ENCODE measurements around the gene RFC5.

The RFC5 gene

GRCh38 chr12:118032188-118032587, 15.7 kb downstream of the RFC5 start (continued):
- TF ChIP-seq ZNF530 (tag by site-specific recombination; IDR thresholded peaks at IDR 0.05; ENCODE audit: low read depth) (no peak), ZNF239 (tag by site-specific recombination; IDR thresholded peaks at IDR 0.05) (no peak), GLI4 (tag by site-specific recombination; IDR thresholded peaks at IDR 0.05) (no peak), ZNF140 (tag by site-specific recombination; IDR thresholded peaks at IDR 0.05) (no peak)

GRCh38 chr12:118033323-118033722, 16.8 kb downstream of the RFC5 start:
- ChIA-PET POLR2A (no interaction called here), CTCF (interaction anchor here (0.6 to 4.2 kb wide), 5 partner anchors 14 to 186 kb away, joined by 3 to 55 read pairs (median 3); no protein-coding TSS in a partner anchor)
- peaks cover 65 to 95% of the 10 kb centered on the region in 2 experiments for H3K36me3 ChIP-seq (ENCODE audit: control insufficient read depth in 2 of 2, insufficient read depth in 1 of 2, low read length in 2 of 2)
- peak overlapping the region; percentile 17; the same call in 1 of the 2 replicates for H3K27ac ChIP-seq (ENCODE audit: extremely low read depth, low read depth, low read length)
- H3K4me3 ChIP-seq (ENCODE audit: low read depth, low read length), result no peak overlapping the region
- no peaks in the 10 kb centered on the region for H3K4me1 ChIP-seq (ENCODE audit: control insufficient read depth, insufficient read depth, low read length)
- TF ChIP-seq, protein P1, sequence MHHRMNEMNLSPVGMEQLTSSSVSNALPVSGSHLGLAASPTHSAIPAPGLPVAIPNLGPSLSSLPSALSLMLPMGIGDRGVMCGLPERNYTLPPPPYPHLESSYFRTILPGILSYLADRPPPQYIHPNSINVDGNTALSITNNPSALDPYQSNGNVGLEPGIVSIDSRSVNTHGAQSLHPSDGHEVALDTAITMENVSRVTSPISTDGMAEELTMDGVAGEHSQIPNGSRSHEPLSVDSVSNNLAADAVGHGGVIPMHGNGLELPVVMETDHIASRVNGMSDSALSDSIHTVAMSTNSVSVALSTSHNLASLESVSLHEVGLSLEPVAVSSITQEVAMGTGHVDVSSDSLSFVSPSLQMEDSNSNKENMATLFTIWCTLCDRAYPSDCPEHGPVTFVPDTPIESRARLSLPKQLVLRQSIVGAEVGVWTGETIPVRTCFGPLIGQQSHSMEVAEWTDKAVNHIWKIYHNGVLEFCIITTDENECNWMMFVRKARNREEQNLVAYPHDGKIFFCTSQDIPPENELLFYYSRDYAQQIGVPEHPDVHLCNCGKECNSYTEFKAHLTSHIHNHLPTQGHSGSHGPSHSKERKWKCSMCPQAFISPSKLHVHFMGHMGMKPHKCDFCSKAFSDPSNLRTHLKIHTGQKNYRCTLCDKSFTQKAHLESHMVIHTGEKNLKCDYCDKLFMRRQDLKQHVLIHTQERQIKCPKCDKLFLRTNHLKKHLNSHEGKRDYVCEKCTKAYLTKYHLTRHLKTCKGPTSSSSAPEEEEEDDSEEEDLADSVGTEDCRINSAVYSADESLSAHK (tag by site-specific recombination; IDR thresholded peaks at IDR 0.05), result no peak
- peak; percentile 71; the same call in 1 of the 2 replicates for TF ChIP-seq ZNF677 (tag by site-specific recombination; IDR thresholded peaks at IDR 0.05)
- no peaks in the 10 kb centered on the region for H3K9me3 ChIP-seq (ENCODE audit: control insufficient read depth, insufficient read depth, low read depth, low read length)

- Histone ChIP-seq H3K36me3 (ENCODE audit: control insufficient read depth in 2 of 2, insufficient read depth in 1 of 2, low read length in 2 of 2) (peaks cover 62 to 95% of the 10 kb centered on the region in 2 experiments), H3K27ac (ENCODE audit: extremely low read depth, low read depth, low read length) (peak overlapping the region; percentile 17; the same call in 1 of the 2 replicates), H3K9me3 (ENCODE audit: control insufficient read depth, insufficient read depth, low read depth, low read length) (no peaks in the 10 kb centered on the region), H3K4me3 (ENCODE audit: low read depth, low read length) (no peak overlapping the region), H3K4me1 (ENCODE audit: control insufficient read depth, insufficient read depth, low read length) (no peaks in the 10 kb centered on the region)
- TF ChIP-seq ZNF404 (tag by site-specific recombination; IDR thresholded peaks at IDR 0.05) (no peak), ZNF677 (tag by site-specific recombination; IDR thresholded peaks at IDR 0.05) (no peak), SP7 (tag by site-specific recombination; IDR thresholded peaks at IDR 0.05) (no peak), ZNF555 (tag by site-specific recombination; conservative IDR thresholded peaks at IDR 0.05) (no peak), ZBTB26 (tag by site-specific recombination; optimal IDR thresholded peaks at IDR 0.05) (no peak), ZNF366 (tag by site-specific recombination; conservative IDR thresholded peaks at IDR 0.05) (no peak), ZNF670 (tag by site-specific recombination; IDR thresholded peaks at IDR 0.05; ENCODE audit: low read depth) (no peak), ZNF777 (tag by site-specific recombination; IDR thresholded peaks at IDR 0.05; ENCODE audit: borderline replicate concordance) (no peak), ZNF580 (tag by site-specific recombination; IDR thresholded peaks at IDR 0.05) (no peak), ZNF239 (tag by site-specific recombination; IDR thresholded peaks at IDR 0.05) (no peak), ZNF548 (tag by site-specific recombination; IDR thresholded peaks at IDR 0.05) (no peak), ZBTB17 (tag by site-specific recombination; IDR thresholded peaks at IDR 0.05) (no peak), ZNF747 (tag by site-specific recombination; IDR thresholded peaks at IDR 0.05) (no peak), ZNF785 (tag by site-specific recombination; IDR thresholded peaks at IDR 0.05) (no peak), YY1 (tag by site-specific recombination; IDR thresholded peaks at IDR 0.05) (no peak)
- TF ChIP-seq, protein P2, sequence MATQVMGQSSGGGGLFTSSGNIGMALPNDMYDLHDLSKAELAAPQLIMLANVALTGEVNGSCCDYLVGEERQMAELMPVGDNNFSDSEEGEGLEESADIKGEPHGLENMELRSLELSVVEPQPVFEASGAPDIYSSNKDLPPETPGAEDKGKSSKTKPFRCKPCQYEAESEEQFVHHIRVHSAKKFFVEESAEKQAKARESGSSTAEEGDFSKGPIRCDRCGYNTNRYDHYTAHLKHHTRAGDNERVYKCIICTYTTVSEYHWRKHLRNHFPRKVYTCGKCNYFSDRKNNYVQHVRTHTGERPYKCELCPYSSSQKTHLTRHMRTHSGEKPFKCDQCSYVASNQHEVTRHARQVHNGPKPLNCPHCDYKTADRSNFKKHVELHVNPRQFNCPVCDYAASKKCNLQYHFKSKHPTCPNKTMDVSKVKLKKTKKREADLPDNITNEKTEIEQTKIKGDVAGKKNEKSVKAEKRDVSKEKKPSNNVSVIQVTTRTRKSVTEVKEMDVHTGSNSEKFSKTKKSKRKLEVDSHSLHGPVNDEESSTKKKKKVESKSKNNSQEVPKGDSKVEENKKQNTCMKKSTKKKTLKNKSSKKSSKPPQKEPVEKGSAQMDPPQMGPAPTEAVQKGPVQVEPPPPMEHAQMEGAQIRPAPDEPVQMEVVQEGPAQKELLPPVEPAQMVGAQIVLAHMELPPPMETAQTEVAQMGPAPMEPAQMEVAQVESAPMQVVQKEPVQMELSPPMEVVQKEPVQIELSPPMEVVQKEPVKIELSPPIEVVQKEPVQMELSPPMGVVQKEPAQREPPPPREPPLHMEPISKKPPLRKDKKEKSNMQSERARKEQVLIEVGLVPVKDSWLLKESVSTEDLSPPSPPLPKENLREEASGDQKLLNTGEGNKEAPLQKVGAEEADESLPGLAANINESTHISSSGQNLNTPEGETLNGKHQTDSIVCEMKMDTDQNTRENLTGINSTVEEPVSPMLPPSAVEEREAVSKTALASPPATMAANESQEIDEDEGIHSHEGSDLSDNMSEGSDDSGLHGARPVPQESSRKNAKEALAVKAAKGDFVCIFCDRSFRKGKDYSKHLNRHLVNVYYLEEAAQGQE (tag by site-specific recombination; IDR thresholded peaks at IDR 0.05), result no peak
- POLR2A ChIA-PET, result no interaction called here
- CTCF ChIA-PET, result interaction anchor here (0.6 to 4.2 kb wide), 8 partner anchors 15 to 705 kb away, joined by 3 to 55 read pairs (median 3); no protein-coding TSS in a partner anchor
Observed at GRCh38 chr12:118033902-118034301, 17.4 kb downstream of the RFC5 start.
